ENCODE data around the gene DEFB132.

- TF ChIP-seq NRF1 (IDR thresholded peaks at IDR 0.05; ENCODE audit: low read depth, low read length), result no peak
- no peak for TF ChIP-seq CTCF (IDR thresholded peaks at IDR 0.05; ENCODE audit: control extremely low read depth in 1 of 3, insufficient read depth in 1 of 3, low read depth in 1 of 3, low read length in 3 of 3)
- TF ChIP-seq, protein P1, sequence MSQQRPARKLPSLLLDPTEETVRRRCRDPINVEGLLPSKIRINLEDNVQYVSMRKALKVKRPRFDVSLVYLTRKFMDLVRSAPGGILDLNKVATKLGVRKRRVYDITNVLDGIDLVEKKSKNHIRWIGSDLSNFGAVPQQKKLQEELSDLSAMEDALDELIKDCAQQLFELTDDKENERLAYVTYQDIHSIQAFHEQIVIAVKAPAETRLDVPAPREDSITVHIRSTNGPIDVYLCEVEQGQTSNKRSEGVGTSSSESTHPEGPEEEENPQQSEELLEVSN (IDR thresholded peaks at IDR 0.05), result no peak
- no peak for TF ChIP-seq EZH2 (IDR thresholded peaks at IDR 0.05; ENCODE audit: low read depth, low read length, severe bottlenecking)
- no peak for TF ChIP-seq CHD2 (IDR thresholded peaks at IDR 0.05; ENCODE audit: low read length)
- no peak for TF ChIP-seq POLR2AphosphoS5 (IDR thresholded peaks at IDR 0.05; ENCODE audit: low read depth, low read length)
- no peak for TF ChIP-seq POLR2A (IDR thresholded peaks at IDR 0.05; ENCODE audit: control extremely low read depth in 1 of 2, low read depth in 2 of 2, low read length in 2 of 2)
- no peak for TF ChIP-seq PHF8 (conservative IDR thresholded peaks at IDR 0.05; ENCODE audit: low read depth, low read length)
- no peak for TF ChIP-seq TEAD4 (IDR thresholded peaks at IDR 0.05; ENCODE audit: low read depth, low read length)
- TF ChIP-seq, protein P2, sequence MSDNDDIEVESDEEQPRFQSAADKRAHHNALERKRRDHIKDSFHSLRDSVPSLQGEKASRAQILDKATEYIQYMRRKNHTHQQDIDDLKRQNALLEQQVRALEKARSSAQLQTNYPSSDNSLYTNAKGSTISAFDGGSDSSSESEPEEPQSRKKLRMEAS (IDR thresholded peaks at IDR 0.05), result no peak
Measured at GRCh38 chr20:215796-216195, 41.7 kb upstream of the DEFB132 start.
